NCI-H460 (cell line): ENCODE measurements around the gene NT5DC1. TPM values are rescaled to one million over a fixed set of nuclear protein-coding genes. Genes with fewer than 3 reads are reported as not detected.

Source experiments
- DNase-seq: peaks from one replicate; pipeline ENCODE4 v3.0.0-alpha.2; 2016; ENCODE audit warnings: low read depth; ENCODE audit errors: extremely low read depth
- total RNA-seq: library from RNA; depleted of rRNA; stranded (reverse); fragments of >200 nt; shearing (Covaris generic); gene quantifications from 2 replicates; pipeline ENCODE4 v1.2.3, GENCODE V29; 2014

NT5DC1 gene
- total RNA-seq, 1 experiment from 2014 or later, result 22.7 TPM

GRCh38 chr6:116127771-116128493 is 27.3 kb downstream of the NT5DC1 start:
- DNase-seq, result no peak

GRCh38 chr6:116133453-116133852 is 32.8 kb downstream of the NT5DC1 start:
- no peak for DNase-seq

GRCh38 chr6:116136373-116136772 is 35.7 kb downstream of the NT5DC1 start:
- no peak for DNase-seq

GRCh38 chr6:116136933-116137340 is 36.3 kb downstream of the NT5DC1 start:
- DNase-seq, result no peak

DNA sequence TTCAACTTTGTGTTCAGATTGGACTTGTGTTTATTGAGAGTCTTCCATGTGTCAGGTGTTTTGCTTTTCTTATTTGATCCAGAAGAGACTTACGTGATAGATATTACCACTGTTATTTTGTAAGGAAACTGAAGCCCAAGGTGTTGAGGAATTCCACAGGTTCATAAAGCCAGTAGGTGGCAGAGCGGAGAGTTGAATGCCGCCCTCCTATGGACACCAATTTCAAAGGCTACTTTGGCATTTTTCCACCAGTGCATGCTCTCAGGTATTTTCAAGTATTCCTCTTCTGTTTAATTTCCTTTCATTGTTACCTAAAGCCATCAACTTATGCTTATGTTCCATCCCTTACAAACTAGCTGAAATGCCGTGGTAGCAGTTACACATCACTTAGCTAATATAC is 39.3 kb downstream of the NT5DC1 start:
- DNase-seq, result no peak

GRCh38 chr6:116144605-116145004 is 44.0 kb downstream of the NT5DC1 start:
- DNase-seq, result no peak

DNA sequence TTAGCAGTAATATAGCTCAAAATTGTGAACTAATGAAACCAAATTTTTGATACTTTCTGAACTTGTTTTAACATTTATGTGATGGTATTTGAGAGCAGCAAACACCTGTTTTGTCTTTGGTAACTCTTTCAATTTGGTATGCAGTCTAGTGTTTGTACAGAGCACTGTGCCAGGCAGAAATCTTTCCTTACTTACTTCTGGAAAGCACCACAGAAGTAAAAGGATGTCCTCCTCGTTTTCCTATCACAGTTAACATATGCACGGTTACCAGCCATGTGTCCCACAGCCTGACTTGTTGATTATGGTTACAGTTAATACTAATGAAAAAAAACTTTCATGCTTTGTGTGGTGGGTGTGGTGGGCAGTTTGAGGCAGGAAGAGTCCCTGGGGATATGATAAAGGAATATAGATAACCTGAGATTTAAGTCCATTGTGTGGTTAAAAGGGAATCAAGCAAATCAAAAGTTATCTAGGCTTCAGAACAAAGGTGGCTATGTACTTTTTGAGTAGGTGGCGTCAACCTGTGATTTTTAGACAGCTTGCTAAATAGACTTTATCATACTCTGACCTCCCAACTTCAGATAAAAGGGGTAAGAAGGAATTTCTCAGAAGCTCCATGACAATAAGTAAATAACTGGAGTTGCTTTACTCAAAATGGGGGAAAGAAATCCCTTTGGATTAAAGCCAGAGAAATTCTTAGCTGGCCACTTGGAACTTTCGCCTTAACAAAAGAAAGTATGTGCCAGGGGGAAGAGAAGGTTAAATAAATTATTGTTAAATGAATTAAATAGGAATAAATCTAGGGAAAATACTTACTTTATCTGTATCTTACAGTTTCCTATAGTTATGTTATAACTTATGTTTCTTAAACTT is 45.4 kb downstream of the NT5DC1 start:
- no peak for DNase-seq

DNA sequence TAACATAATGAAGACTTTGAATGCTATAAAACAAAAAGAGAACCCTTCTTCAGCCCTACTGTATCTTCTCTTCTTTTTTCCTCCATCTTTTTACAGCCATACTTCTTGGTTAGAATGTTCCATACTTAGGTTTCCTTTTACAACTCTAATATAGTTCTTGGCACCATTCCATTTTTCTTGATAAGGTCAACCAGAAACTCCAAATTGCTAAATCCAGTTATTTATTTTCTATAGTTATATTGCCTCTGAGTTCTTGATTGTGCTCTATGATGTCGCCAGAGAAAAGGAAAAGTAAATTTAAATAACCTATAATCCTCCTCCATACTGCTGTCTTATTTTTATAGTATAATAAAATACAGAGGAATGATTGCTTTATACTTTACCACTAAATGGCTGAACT is 52.0 kb downstream of the NT5DC1 start:
- no peak for DNase-seq

- no peak for DNase-seq
Measured at GRCh38 chr6:116154887-116155286, 54.2 kb downstream of the NT5DC1 start.

DNA sequence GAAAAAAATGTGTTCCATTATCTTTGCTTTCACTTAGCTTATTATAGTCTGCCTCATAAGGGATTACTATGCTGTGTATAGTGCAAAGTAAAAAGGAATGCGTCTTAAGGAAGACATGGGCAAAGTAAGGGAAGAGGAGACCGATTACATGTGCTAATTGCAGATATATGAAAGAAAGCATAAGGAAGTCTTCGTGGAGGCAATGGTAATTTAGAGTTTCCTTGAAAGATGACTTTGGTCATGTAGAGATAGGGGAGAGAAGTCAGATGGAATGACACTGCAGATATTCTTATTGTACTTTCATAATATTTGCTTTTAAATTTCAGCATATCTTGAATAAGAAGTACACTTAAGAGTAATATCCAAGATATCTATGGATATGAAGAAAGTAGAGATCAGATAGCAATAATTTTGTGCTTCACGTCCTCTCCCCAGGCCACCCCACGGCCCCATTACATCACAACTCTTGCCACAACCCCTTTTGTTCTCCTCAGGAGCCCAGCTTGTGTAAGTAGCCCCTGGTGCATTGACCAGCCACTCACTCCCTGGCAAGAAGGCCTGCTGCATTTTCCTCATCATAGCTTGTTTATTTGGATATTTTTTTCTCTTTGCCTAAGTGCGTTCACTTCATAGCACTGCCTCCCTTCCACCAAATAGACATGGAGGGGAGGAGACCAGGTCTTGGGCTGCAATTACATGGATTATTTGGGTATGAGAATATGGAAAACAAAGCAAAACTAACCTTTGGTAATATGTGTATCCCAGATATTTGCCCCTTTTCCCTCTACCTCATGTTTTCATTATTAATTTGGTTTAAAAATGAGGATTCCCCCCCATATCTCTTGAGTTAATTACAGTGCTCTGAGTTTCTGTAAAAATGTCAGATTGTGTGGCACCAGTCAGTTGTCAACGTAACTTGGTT is 56.0 kb downstream of the NT5DC1 start:
- DNase-seq, result no peak

DNA sequence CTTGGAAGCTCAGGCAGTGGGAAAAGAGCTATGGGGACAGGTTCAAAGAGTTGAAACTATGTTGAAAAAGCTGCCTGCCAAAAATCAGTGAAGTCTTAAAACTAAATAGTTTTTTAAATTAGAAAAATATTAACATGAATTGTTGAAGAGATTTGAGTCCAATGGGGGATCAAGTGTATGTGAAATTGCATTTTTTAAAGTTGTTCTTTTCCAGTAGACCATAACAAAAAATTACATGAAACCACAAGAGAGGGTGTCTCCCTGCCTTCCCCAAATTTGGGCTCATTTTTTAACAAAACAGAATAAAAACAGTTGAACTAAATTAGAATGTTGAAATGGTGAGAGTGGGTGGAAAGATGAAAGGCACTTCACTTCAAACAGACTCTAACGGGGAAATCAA is 56.7 kb downstream of the NT5DC1 start:
- DNase-seq, result no peak

DNA sequence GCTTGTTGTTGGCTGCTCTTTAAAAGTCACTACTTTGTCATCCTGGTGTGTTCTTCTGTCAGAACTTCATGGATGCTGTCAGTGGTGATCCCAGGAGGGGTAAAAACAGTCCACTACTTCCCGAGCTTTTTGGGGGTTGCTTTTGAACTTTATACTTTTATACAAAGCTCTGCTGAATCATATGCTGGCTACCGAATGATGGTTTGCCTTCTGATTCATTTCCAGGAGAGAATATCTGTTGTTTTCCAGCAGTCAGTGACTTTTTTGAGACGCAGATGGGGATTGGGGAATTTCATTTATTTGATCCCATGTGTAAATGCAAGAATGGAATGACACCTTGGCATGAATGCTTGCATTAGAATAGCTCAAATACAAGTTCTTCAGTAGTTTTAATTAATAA is 58.0 kb downstream of the NT5DC1 start:
- no peak for DNase-seq

- DNase-seq, result no peak
Measured at GRCh38 chr6:116159782-116160524, 59.3 kb downstream of the NT5DC1 start.

DNA sequence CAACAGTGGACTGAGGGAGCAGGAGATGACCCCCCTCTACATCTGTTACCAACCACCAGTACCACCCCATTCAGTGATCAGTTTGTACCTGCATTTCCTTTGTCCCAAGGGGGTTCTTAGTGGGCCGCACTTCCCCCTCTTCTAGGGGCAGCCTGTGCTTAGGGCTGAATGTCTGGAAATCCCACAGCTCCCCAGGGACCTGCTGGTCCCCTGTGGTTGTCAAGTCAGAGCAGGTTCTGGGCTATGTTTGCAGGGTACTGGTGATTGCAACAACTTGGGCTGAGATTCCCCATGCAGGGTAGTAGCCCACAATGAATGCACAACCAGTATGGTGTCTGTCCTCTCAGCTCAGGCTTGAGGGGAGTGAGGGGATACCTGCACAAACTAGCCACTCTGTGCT is 64.9 kb downstream of the NT5DC1 start:
- no peak for DNase-seq

- no peak for DNase-seq
Measured at GRCh38 chr6:116166369-116166768, 65.7 kb downstream of the NT5DC1 start.

GRCh38 chr6:116168148-116168547 is 67.5 kb downstream of the NT5DC1 start:
- no peak for DNase-seq

DNA sequence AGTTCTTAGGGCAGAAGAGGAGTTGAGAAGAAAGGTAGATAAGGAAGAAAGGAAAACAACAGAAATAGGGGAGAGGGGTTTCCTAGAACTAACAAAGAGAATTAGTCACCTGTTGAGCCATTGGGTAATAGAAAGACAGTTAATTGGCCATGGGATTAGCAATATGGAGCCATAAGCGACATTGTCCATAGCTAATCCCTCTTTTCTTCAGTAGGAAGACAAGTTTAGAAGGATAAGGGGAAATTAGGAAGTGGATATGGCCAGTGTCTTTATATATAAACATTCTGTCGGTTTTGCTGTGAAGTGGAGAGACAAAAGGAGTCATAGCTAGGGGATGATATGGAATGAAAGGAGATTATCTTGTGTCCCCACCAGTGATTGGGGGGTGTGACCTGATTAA is 69.2 kb downstream of the NT5DC1 start:
- no peak for DNase-seq

- DNase-seq, result no peak
Measured at GRCh38 chr6:116170358-116171057, 69.9 kb downstream of the NT5DC1 start.

GRCh38 chr6:116173928-116174327 is 73.3 kb downstream of the NT5DC1 start:
- DNase-seq, result no peak

- no peak for DNase-seq
Measured at GRCh38 chr6:116175344-116175743, 74.7 kb downstream of the NT5DC1 start.
